Sciatic nerve (tissue), 2 donors: ENCODE results near the gene HDAC11. TPM values are rescaled to one million over a fixed set of nuclear protein-coding genes. Genes with fewer than 3 reads are reported as not detected.

Experiments
- ATAC-seq: fragments of 200-7000 bp; cut with Tn5 transposase; one replicate; pipeline ENCODE4 v1.9.1; 2020; ENCODE audit warnings: mild to moderate bottlenecking, moderate library complexity
- DNase-seq: peaks from one replicate; pipeline ENCODE4 v3.0.0-alpha.2; 2020; ENCODE audit warnings: low spot score
- intact Hi-C: fragments of 100-400 bp; cut with DNase I; formaldehyde crosslinking; loops from one replicate; pipeline ENCODE4 v1.14.2; 2022
- total RNA-seq: library from RNA; stranded (reverse); fragmentation: NEBNext Ultra II Directional; extraction: Animal tissue kit (Norgen Biotek cat#: 25700); gene quantifications from one replicate; pipeline ENCODE4 v1.2.1, GENCODE V29; 2021
- donor health status: DM: no; HTN: no; CAD: no.
- donor health status: DM: no; HTN: no; CAD: no.

Gene HDAC11
- total RNA-seq, 1 donor from 2014 or later, result 38.8 TPM

- intact Hi-C loops, result no loop called here
- ATAC-seq (no peak), DNase-seq (no peak)
Measured at GRCh38 chr3:13546667-13547171, 66.6 kb downstream of the HDAC11 start.

- DNase-seq (no peak), ATAC-seq (no peak)
- intact Hi-C loops, result no loop called here
Measured at GRCh38 chr3:13547591-13548371, 67.7 kb downstream of the HDAC11 start.

DNA sequence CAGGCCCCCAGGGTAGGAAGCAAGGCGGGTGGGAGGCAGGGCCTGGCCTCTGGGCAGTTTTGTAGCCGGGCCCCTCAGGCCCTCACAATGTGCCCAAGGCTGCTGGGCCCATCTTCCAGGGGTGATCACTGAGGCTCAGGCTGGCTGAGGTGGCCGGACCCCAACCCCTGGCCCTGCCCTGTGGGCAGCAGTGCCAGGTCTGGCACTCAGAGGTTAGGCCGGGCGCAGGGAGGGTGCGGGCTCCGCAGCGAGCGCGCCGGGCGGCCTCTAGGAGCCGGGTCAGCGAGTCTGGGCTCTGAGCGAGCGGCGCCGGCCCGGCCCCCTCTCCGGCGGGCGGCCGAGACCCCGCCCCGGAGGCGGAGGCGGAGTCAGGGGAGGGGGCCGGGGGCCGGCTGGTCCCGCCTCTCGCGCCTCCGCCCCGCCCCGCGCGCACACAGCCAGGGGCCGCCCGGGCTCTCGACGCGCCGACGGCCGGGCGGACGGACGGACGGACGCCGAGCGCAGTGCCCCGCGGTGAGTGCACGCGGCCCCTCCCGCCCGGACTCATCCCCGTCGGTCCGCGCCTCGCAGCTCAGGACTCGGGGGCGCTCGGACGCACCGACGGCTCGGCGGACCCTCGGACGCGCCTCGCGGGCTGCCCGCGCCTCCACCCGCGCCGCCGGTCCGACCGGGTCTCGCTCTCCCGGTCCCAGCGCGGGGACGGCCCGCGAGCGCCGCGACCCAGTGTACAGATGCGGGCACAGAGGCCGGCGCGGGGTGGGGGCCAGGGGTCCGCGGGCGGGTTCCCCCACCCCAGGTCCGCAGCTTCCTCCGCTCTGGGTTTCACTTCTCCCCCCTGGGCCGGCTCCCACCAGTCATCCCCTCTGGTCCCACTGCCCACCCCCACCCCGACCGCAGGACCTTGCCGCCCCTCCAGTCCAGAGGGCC lies 68.9 kb downstream of the HDAC11 start, which contains the start of gene FBLN2:
TSS of gene FBLN2 (plus strand) at position 430 of the 927 bp plus-strand sequence. CDS start 21,231 bp downstream, outside the sequence.
- DNase-seq (peak; percentile 81), ATAC-seq (peak; percentile 78)
- intact Hi-C loops, result no loop called here

DNA sequence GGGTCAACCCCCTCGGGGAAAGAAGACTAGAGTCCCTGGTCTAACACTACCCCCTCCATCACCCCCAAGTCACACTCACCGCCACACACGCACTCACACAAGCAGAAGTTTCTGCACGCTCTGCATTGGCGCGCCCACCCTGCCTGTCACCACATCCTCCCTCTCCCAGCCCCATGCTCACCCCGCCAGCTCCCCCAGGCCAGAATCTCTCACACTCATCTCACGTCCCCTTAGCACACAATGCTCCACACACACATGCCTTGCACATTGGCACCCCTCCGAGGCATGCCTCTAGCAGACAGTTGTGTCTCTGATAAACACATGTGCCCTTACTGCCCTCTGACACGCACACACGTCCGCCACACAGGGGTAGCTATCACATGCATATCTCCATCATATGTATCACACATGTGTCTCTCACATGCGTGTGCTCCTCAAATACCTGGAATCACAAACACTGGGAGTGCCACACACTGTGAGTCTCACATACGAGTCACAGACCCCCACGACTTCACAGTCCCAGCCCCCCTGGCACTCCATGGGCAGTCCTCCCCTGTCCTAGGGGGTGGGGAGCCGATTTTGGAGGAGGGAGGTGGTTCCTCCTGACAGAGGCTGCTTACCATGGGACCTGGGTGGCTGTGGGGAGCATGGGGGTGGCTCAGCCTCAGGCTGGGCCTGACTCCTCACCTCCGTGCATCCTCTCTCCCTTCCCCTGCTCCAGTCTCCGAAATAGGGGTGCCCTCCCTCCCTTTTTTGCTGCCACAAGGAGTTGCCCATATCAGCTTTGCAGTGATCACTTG lies 69.7 kb downstream of the HDAC11 start:
- peak; percentile 18 for ATAC-seq
- intact Hi-C loops, result no loop called here
- DNase-seq, result no peak

GRCh38 chr3:13550423-13550690 lies 70.3 kb downstream of the HDAC11 start:
- DNase-seq, result no peak
- ATAC-seq, result no peak
- intact Hi-C loops, result no loop called here

- intact Hi-C loops, result no loop called here
- ATAC-seq, result no peak
Measured at GRCh38 chr3:13550791-13551360, 70.8 kb downstream of the HDAC11 start.

DNA sequence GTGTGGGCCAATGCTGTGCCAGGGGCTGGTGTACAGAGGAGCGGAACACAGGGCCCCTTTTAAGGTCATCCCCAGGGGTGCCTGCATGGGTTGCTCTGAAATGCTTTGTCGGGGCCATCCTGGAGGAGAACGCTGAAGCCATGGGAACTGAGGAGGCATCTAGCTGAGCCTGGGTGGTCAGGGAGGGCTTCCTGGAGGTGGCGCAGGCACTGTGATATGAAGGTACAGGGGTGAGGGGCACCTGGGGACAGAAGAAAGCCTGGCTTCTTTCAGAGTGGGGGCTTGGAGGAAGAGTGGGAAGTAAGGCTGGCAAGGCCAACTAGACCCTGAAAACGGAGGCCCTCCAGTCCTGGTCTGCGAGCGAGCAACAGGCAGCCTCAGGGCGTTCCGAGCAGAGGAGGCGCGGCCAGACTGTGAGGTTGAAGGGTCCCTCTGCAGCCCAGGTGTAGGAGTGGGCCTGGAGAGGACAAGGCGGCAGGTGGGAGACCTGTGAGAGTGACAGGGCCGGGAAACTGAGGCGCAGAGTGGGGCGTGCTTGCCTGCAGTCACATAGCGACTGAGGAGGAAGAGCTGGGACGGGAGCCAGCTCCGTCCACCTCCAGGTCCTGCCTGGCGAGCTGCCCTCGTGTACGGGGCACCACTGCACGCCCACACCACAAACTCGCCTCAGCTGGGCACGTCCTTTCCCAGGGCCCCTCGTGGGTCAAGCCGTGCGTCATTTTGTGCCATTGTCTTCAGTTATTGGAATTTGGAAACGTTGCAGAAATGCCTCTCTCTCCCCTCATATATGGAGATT lies 72.9 kb downstream of the HDAC11 start:
- intact Hi-C loops, result no loop called here
- ATAC-seq (no peak), DNase-seq (no peak)

More at GRCh38 chr3:13550791-13551360, 70.8 kb downstream of the HDAC11 start:
- no peak for DNase-seq

GRCh38 chr3:13553686-13554085 lies 73.6 kb downstream of the HDAC11 start:
- intact Hi-C loops, result no loop called here
- no peak for ATAC-seq

GRCh38 chr3:13555753-13556152 lies 75.6 kb downstream of the HDAC11 start:
- DNase-seq (no peak), ATAC-seq (no peak)
- intact Hi-C loops, result no loop called here

More at GRCh38 chr3:13553686-13554085, 73.6 kb downstream of the HDAC11 start:
- DNase-seq, result no peak

Other genes starting within 250 kb of the HDAC11 start
- gene NUP210, start 60.0 kb upstream of the HDAC11 start, total RNA-seq, result 5.5 TPM
- 236 TPM for gene FBLN2, start 68.8 kb downstream of the HDAC11 start, total RNA-seq